GM12878 (cell line): ENCODE measurements around the gene CTSW. TPM values are rescaled to one million over a fixed set of nuclear protein-coding genes. Genes with fewer than 3 reads are reported as not detected.

Experiments
- ATAC-seq: fragments of 200-7000 bp; cut with Tn5 transposase; 3 replicates; pipeline ENCODE4 v1.9.1; 2020; ENCODE audit warnings: mild to moderate bottlenecking, moderate library complexity
- BruUV-seq: library from RNA; stranded (reverse); fragments of 400-500 nt; replicated peaks from 2 replicates; lab custom pipeline; 2021; lab: Mats Ljungman, UMichigan
- CTCF ChIA-PET: fragments of 300-600 bp; sonication (Branson Sonifier 250); formaldehyde crosslinking; extraction: SDS; loops from one replicate; lab custom pipeline; 2021; ENCODE audit warnings: inconsistent platforms; lab: Yijun Ruan, JAX
- POLR2A ChIA-PET: fragments of 350-600 bp; formaldehyde crosslinking; extraction: SDS; loops from one replicate; lab custom pipeline; 2021; ENCODE audit warnings: inconsistent platforms; lab: Charles Lee
- RAD21 ChIA-PET: fragments of 300-600 bp; sonication (Branson Sonifier 250); formaldehyde crosslinking; loops from one replicate; lab custom pipeline; 2023; ENCODE audit warnings: antibody characterized with exemption; ENCODE audit not compliant: unreplicated experiment; lab: Charles Lee
- SMC1A ChIA-PET: fragments of 300-600 bp; sonication (Branson Sonifier 250); formaldehyde crosslinking; loops from one replicate; lab custom pipeline; 2023; ENCODE audit not compliant: unreplicated experiment, uncharacterized antibody; lab: Charles Lee
- DNase-seq: peaks from one replicate; pipeline ENCODE4 v3.0.0-alpha.2; 2011; ENCODE audit warnings: low read depth, low spot score
- FAIRE-seq: peaks from 3 replicates; lab custom pipeline; 2011; peaks lifted over from hg19 to GRCh38; lab: Jason Lieb, UNC
- H2AFZ ChIP-seq: 2 replicates; pipeline ENCODE4 v1.6.0; 2011; ENCODE audit warnings: low read depth, low read length, control low read depth; ENCODE audit not compliant: control insufficient read depth
- H3K27ac ChIP-seq: 2 replicates; pipeline ENCODE4 v1.5.1; 2011; ENCODE audit warnings: control low read depth; ENCODE audit not compliant: control insufficient read depth, insufficient read depth
- H3K27me3 ChIP-seq, 2 experiments: replicated peaks in 1 of 2; 2 replicates each; pipeline versions ENCODE4 v1.6.0 to v1.6.1; 2011; ENCODE audit warnings: low read length in 1 of 2; ENCODE audit not compliant: control insufficient read depth in 2 of 2, insufficient read depth in 2 of 2
- H3K36me3 ChIP-seq, 2 experiments: 2 replicates each; pipeline ENCODE4 v1.5.1; 2011; ENCODE audit warnings: low read length in 1 of 2; ENCODE audit not compliant: control insufficient read depth in 2 of 2, insufficient read depth in 2 of 2
- H3K4me1 ChIP-seq: 2 replicates; pipeline ENCODE4 v1.6.1; 2011; ENCODE audit warnings: mild to moderate bottlenecking, low read length, moderate library complexity, mixed read lengths; ENCODE audit not compliant: control insufficient read depth, insufficient read depth
- H3K4me2 ChIP-seq: 2 replicates; pipeline ENCODE4 v1.6.0; 2011; ENCODE audit warnings: control low read depth; ENCODE audit not compliant: control insufficient read depth, insufficient read depth
- H3K4me3 ChIP-seq: fragments of 200-600 bp; sonication (generic); 2 replicates; pipeline ENCODE4 v1.5.1; 2016
- H3K79me2 ChIP-seq: 2 replicates; pipeline ENCODE4 v1.6.0; 2011; ENCODE audit warnings: low read length; ENCODE audit not compliant: control insufficient read depth, insufficient read depth
- H3K9ac ChIP-seq: 2 replicates; pipeline ENCODE4 v1.8.0; 2011; ENCODE audit warnings: low read length, control low read depth, mixed read lengths; ENCODE audit not compliant: control insufficient read depth, insufficient read depth
- H3K9me3 ChIP-seq: replicated peaks from 3 replicates; pipeline ENCODE4 v1.5.1; 2011; ENCODE audit warnings: mild to moderate bottlenecking, low read length; ENCODE audit not compliant: control insufficient read depth, insufficient read depth
- H4K20me1 ChIP-seq: 2 replicates; pipeline ENCODE4 v1.6.0; 2011; ENCODE audit not compliant: control insufficient read depth, insufficient read depth
- BCL11A ChIP-seq: IDR thresholded peaks from 2 replicates; pipeline ENCODE4 v1.6.1; 2011; ENCODE audit warnings: low read depth, low read length
- EED ChIP-seq: sonication (generic); IDR thresholded peaks from 2 replicates; pipeline ENCODE4 v1.6.1; 2016; ENCODE audit warnings: antibody characterized with exemption, low read depth
- KAT2A ChIP-seq: conservative IDR thresholded peaks from 2 replicates; pipeline ENCODE4 v1.6.1; 2011; ENCODE audit warnings: low read depth, low read length; ENCODE audit not compliant: control insufficient read depth
- POLR2A ChIP-seq: IDR thresholded peaks from 2 replicates; pipeline ENCODE4 v1.6.1; 2011; ENCODE audit warnings: low read depth, mild to moderate bottlenecking, low read length
- POLR2AphosphoS5 ChIP-seq: IDR thresholded peaks from 2 replicates; pipeline ENCODE4 v1.6.1; 2011; ENCODE audit warnings: mild to moderate bottlenecking, low read length, inconsistent platforms
- POU2F2 ChIP-seq: IDR thresholded peaks from 3 replicates; pipeline ENCODE4 v1.6.1; 2011; ENCODE audit warnings: low read depth, mild to moderate bottlenecking, low read length, borderline replicate concordance
- RAD21 ChIP-seq: IDR thresholded peaks from 2 replicates; pipeline ENCODE4 v1.6.1; 2011; ENCODE audit warnings: mild to moderate bottlenecking, low read depth, low read length, moderate library complexity; ENCODE audit not compliant: insufficient read depth
- WGBS: methylation state at CpG from one replicate; pipeline ENCODE4 v1.1.6; 2016; ENCODE audit warnings: low lambda C conversion rate; ENCODE audit not compliant: insufficient replicate concordance, insufficient coverage; ENCODE audit errors: missing lambda C conversion rate; 5-methylcytosine and 5-hydroxymethylcytosine counted together
- in situ Hi-C: fragments of 300-500 bp; cut with MboI; formaldehyde crosslinking; loops from 9 replicates; pipeline ENCODE4 v1.14.3; 2018; ENCODE audit warnings: mixed read lengths
- intact Hi-C: fragments of 100-400 bp; cut with micrococcal nuclease; formaldehyde crosslinking; loops from one replicate; pipeline ENCODE4 v1.14.2; 2022; ENCODE audit not compliant: unreplicated experiment
- polyA plus RNA-seq, 11 experiments: library from polyadenylated mRNA; depleted of rRNA in 4 of 11; unstranded in 6 of 11; stranded (reverse) in 5 of 11; fragments of >200 nt; fragmentation: Nextera tagmentation in 4 of 11; fragmentation: Illumina TruSeq in 1 of 11; extraction: Ambion mirVana in 4 of 11; extraction: Trizol in 1 of 11; gene quantifications; 1 replicate in 1 of 11; 2 replicates in 10 of 11; pipeline versions ENCODE4 v1.2.1 to v1.2.3, GENCODE V29; 2011 to 2016; ENCODE audit warnings: inconsistent platforms in 2 of 11, missing spikeins in 2 of 11, low read depth in 1 of 11
- total RNA-seq, 4 experiments: library from RNA; depleted of rRNA in 3 of 4; stranded (reverse); fragments of >200 nt in 3 of 4; fragmentation: Illumina TruSeq in 1 of 4; extraction: Trizol in 1 of 4; gene quantifications; 2 replicates each; pipeline versions ENCODE4 v1.2.1 to v1.2.3, GENCODE V29; 2013 to 2021
- TF ChIP-seq, protein P1 (sequence below): IDR thresholded peaks from 2 replicates; pipeline ENCODE4 v1.6.1; 2011; ENCODE audit warnings: borderline replicate concordance, low read depth, mild to moderate bottlenecking, moderate library complexity, low read length; ENCODE audit not compliant: insufficient read depth, poor library complexity, severe bottlenecking
- TF ChIP-seq, protein P2 (sequence below): fragments of 450-650 bp; IDR thresholded peaks from 2 replicates; pipeline ENCODE4 v1.6.1; 2017; ENCODE audit warnings: mild to moderate bottlenecking

Gene CTSW
- total and polyA plus RNA-seq, 10 of the 15 experiments (the other 5 are each of a cell fraction or from before 2014, with no cell fraction given), result 0.53 to 12.0 (median 1.7) TPM

DNA sequence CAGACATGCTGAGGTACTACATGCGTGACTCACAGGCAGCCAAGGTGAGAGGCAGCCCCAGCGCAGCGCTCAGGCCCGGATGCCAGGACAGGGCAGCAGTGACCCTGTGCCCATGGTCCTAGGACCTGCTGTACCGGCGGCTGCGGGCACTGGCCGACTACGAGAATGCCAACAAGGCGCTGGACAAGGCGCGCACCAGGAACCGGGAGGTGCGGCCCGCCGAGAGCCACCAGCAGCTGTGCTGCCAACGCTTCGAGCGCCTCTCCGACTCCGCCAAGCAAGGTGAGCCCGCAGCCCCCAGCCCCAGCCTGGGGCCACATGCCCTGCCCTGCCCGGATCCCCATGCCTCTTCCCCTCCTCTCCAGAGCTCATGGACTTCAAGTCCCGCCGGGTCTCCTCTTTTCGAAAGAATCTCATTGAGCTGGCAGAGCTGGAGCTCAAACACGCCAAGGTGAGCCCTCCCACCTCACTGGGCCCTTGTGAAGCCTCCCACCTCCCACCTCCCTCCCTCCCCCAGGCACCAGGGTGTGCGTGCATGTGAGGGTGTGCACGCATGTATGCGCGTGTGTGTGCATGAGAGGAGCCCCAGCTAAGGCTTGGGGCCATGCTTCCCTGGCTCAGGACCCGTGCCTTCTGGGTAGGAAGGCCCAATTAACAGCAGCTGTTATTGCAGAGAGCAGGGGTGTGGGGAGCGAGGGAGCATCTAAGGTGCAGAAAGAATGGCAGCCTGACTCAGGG is 27.0 kb upstream of the CTSW start:
- H3K9me3 ChIP-seq, result peaks cover 2% of the 10 kb centered on the region; the same call in 2 of the 3 replicates

More for the DNA sequence above, 27.0 kb upstream of the CTSW start:
- Histone ChIP-seq H3K4me2 (no peak overlapping the region), H3K9ac (no peak overlapping the region), H3K4me3 (no peak overlapping the region), H3K36me3 (peaks cover 32 to 41% of the 10 kb centered on the region in 2 experiments; a peak in 3 of 4 replicates), H3K27ac (no peak overlapping the region), H3K79me2 (peaks cover 38% of the 10 kb centered on the region), H3K4me1 (peaks cover 10% of the 10 kb centered on the region), H4K20me1 (peaks cover 24% of the 10 kb centered on the region), H2AFZ (no peak overlapping the region), H3K27me3 (no peaks in the 10 kb centered on the region)
- BruUV-seq, result no TSS peak
- no peak for ATAC-seq
- TF ChIP-seq POLR2AphosphoS5, result peak; percentile 37
- TF ChIP-seq KAT2A, result no peak
- TF ChIP-seq RAD21, result no peak
- TF ChIP-seq POLR2A, result peak; percentile 83
- TF ChIP-seq EED, result no peak
- TF ChIP-seq POU2F2, result 0 out of 3 replicates have a peak, but pooled peaks have one; percentile 10
- TF ChIP-seq, protein P1, sequence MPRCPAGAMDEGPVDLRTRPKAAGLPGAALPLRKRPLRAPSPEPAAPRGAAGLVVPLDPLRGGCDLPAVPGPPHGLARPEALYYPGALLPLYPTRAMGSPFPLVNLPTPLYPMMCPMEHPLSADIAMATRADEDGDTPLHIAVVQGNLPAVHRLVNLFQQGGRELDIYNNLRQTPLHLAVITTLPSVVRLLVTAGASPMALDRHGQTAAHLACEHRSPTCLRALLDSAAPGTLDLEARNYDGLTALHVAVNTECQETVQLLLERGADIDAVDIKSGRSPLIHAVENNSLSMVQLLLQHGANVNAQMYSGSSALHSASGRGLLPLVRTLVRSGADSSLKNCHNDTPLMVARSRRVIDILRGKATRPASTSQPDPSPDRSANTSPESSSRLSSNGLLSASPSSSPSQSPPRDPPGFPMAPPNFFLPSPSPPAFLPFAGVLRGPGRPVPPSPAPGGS, result peak; percentile 26
- 0 out of 2 replicates have a peak, but pooled peaks have one; percentile 18 for TF ChIP-seq BCL11A
- TF ChIP-seq, protein P2, sequence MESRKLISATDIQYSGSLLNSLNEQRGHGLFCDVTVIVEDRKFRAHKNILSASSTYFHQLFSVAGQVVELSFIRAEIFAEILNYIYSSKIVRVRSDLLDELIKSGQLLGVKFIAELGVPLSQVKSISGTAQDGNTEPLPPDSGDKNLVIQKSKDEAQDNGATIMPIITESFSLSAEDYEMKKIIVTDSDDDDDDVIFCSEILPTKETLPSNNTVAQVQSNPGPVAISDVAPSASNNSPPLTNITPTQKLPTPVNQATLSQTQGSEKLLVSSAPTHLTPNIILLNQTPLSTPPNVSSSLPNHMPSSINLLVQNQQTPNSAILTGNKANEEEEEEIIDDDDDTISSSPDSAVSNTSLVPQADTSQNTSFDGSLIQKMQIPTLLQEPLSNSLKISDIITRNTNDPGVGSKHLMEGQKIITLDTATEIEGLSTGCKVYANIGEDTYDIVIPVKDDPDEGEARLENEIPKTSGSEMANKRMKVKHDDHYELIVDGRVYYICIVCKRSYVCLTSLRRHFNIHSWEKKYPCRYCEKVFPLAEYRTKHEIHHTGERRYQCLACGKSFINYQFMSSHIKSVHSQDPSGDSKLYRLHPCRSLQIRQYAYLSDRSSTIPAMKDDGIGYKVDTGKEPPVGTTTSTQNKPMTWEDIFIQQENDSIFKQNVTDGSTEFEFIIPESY, result no peak
- ChIA-PET POLR2A (interaction anchor here (1.1 kb wide), 1 partner anchor 147 kb away, joined by 4 read pairs; no protein-coding TSS in a partner anchor), SMC1A (no interaction called here), RAD21 (no interaction called here), CTCF (interaction anchor here (0.5 to 3.8 kb wide), 6 partner anchors 10 to 318 kb away, joined by 3 to 17 read pairs (median 4); no protein-coding TSS in a partner anchor)
- FAIRE-seq, result no peak
- intact Hi-C loops (no loop called here), in situ Hi-C loops (loop anchor here (25.0 kb wide), 1 partner anchor 1615 kb away; the partner anchor contains the start of genes DNAJC4, FKBP2, NUDT22 and PPP1R14B)
- no peak for DNase-seq
- WGBS, result over 99% methylated on average over 28 of the region's 33 CpGs
